HG03575 (cell line): ENCODE results near the gene PACS2.
"Not testable (repeated sequence)": the region's sequence is repeated elsewhere in the genome, so short reads cannot be mapped to it uniquely, and the experiment has no call there.

ENCODE experiments used
- ATAC-seq: cut with Tn5 transposase; IDR thresholded peaks from one replicate; pipeline ENCODE4 v1.9.1; 2021; ENCODE audit not compliant: unreplicated experiment, insufficient number of reproducible peaks, low FRiP score; ENCODE audit errors: extremely low read depth

Gene PACS2

DNA sequence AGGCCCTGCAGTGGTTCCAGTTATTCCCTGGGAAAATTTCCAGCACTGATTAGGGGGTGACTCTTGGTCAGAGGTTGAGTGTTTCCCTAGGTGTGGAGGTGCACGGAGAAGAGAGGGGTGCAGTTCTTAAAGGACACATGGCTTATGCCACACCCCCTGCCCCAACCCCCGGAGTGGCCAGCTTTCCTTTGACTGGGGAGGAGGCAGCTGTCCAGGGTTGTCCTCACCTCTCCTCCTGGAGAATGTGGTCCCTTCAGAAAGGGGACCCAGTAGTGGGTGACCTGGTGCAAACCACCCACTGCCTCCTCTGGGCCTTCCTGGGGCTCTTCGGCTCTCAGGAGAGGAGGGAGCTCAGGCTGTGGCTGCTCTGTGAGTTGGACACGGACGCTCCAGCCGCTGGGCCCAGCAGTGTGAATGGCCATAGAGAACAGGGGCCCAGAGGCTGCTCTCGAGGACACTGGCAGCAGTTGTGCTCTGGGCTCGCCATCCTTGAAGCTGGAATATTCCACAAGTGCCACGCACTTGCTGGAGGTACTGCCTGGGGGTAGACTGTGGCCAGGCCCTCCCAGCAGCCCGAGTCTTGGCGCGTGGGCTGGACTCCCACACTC lies 13.6 kb downstream of the PACS2 start:
- ATAC-seq: no peak

DNA sequence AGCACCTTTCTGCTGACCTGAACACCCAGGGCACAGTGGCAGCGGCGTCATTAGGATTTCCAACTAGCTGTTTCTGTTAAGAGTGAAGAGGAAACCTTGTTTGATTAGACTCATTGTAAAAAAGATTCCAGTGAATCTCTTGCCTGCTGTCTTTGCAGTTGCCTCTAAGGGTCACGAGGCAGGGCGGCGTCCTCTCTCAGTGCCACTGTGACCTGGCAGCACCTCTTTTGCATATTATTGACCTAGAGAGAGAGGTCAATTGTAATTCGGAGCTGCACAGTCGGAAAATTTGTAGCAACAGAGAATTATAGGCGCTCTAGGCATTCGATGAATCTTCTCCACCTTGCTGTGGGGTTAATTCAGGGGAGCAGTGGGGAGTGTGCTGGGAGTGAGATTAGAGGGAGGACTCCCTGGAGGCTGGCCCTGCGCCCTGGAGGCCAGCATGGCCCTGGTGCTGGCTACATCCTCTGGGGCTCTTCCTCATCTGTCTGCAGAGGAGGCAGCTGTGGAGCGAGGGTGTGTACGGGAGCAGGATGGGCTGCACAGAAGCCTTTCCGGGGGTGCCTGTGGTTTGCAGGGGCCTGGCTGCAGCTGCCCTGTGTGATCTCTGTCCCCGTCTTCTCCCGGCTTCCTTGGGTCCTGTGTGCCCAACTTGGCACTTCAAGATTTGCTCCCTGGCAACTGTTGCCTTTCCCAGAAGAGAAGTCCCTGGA lies 14.3 kb downstream of the PACS2 start:
- ATAC-seq: no peak

GRCh38 chr14:105329411-105330150 lies 15.0 kb downstream of the PACS2 start:
- no peak for ATAC-seq

- no peak for ATAC-seq
Observed at GRCh38 chr14:105330491-105330895, 15.9 kb downstream of the PACS2 start.

- ATAC-seq: no peak
Observed at GRCh38 chr14:105331575-105332349, 17.2 kb downstream of the PACS2 start.

DNA sequence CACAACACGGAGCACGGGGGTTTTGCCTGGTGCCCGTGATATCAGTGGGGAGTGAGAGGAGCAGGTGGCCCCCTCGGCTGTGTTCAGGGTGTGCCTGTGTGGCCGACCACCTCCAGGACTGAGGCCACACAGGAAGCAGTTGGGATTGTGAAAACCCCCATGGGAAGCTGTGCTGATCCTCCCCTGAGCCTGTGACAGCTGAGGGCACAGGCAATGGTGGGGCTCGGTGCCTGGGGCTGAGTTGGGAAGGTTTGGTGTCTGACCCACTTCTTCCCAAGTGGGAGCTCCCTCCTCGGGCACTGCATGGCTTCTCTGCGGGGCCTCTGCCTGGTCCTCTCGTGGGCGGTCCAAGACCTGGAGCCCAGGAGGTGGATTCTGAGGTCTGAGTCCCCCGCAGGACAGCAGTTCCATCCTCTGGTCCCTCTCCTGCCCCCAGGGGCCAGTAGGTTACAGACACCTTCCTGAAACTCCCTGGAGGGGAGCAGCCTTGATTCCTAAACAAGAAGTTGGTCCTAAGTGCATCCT lies 17.9 kb downstream of the PACS2 start:
- ATAC-seq: no peak

DNA sequence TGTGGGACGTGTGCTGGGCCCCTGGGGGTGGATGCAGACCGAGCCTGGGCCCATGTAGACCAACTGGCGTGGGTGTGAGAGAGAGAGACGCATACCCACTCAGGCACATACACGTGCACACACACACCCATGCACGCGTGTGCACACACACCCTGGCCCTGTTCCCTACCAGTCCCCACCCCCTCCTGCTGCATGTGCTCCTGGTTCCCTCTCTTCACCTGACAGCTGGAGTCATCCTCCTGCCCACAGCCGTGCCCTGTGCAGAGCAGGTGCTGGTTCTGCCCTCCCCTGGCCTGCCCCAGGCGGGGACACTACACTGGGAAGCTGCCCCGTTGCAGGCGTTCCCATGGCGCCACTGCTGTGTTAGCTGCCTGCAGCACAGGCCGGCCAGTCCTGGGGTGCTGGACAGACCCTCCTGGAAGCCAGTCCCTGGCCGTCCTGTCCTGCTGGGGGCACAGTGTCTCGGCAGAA lies 18.5 kb downstream of the PACS2 start:
- ATAC-seq: no peak

GRCh38 chr14:105333613-105334364 lies 19.2 kb downstream of the PACS2 start:
- no peak for ATAC-seq

GRCh38 chr14:105334383-105335230 lies 20.1 kb downstream of the PACS2 start:
- no peak for ATAC-seq

DNA sequence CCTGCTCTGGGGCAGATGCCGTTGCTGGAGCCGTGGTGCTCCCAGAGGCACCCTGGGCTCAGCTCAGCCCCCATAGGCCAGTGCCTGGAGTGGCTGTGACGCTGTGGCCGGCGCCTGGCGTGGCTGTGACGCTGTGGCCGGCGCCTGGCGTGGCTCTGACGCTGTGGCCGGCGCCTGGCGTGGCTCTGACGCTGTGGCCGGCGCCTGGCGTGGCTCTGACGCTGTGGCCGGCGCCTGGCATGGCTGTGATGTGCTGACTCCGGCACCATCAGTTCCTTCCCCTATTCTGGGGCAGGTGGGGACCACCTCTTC lies 20.6 kb downstream of the PACS2 start:
- ATAC-seq: not testable (repeated sequence)

- no peak for ATAC-seq
Observed at GRCh38 chr14:105335735-105336476, 21.4 kb downstream of the PACS2 start.

GRCh38 chr14:105336477-105337287 lies 22.1 kb downstream of the PACS2 start:
- ATAC-seq: no peak

- ATAC-seq: no peak
Observed at GRCh38 chr14:105337433-105337832, 22.9 kb downstream of the PACS2 start.

DNA sequence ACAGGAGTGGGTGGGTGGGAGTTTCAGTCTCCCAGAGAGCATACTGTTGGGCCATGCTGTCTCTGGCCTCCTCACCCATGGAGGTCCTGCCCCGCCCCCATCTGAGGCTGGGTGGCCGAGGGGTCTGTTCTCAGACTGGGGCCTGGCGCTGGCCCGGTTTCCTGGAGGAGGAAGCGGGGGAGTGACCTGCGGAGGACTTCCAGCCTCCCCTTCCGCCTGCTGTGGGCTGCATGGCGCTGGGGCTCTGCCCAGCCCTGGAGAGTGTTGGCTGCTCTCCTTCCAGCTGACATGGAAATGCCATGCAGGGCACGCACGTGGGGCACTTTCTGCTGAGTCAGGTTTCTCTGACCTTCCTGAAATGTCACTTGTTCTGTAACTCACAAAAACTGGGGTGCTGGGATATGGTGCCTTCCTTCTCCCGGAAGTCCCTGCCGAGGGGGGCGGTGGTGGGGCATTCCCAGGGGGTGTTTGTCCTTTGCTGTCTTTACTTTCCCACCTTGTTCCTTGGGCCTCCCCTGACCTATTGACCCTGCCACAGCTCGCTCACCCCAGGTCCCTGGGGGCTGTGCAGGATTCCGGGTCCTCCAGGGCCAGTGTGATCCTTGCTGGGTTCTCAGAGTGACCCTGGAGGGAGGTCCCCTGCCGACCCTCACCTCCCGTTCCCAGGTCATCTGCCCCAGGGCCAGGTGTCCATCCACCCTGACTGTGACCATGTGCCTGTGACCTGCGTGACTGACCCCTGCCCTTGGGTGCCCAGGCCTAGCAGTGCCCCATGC lies 23.6 kb downstream of the PACS2 start:
- no peak for ATAC-seq

- no peak for ATAC-seq
Observed at GRCh38 chr14:105340821-105341733, 26.5 kb downstream of the PACS2 start.
